GM19324 (cell line): ENCODE results near the gene ANKS1A.

ENCODE experiments used
- ATAC-seq: cut with Tn5 transposase; IDR thresholded peaks from one replicate; pipeline ENCODE4 v1.9.1; 2021; ENCODE audit warnings: mild to moderate bottlenecking, moderate library complexity; ENCODE audit not compliant: unreplicated experiment, low FRiP score

Gene ANKS1A

DNA sequence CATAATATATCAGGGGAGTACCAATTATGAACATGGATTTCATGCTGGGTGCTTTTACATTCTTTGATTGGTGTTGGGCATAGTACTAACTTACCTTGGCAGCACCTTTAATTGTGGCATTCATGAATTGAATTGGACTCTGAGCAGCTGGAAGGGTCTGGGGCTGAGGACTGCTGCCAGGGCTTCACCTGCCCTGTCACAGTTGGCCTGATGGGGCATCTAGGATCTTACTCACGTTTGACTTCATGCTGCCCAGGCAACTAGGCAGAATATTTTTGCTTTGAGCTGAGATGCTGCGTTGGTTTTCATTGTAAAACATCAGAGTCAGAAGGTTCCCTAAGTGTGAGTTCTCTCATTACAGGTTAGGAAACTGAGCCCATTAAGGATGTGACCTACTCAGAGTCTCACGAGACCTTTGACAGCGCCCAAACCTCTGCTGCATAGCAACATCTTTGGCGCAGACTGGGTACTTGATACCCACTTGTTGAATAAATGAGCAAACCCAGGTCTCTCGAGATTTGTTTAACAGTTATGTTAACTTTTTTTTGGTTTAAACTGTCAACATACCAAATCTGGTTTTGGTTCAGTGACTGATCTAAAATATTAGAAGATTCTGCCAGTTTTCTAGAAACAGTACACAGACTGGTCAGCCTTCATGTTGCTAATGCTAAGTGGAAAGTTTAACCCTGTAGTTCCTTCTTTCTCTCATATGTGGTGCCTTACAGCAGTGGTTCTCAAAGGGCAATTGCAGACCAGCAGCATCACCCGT is 147.2 kb downstream of the ANKS1A start:
- no peak for ATAC-seq

DNA sequence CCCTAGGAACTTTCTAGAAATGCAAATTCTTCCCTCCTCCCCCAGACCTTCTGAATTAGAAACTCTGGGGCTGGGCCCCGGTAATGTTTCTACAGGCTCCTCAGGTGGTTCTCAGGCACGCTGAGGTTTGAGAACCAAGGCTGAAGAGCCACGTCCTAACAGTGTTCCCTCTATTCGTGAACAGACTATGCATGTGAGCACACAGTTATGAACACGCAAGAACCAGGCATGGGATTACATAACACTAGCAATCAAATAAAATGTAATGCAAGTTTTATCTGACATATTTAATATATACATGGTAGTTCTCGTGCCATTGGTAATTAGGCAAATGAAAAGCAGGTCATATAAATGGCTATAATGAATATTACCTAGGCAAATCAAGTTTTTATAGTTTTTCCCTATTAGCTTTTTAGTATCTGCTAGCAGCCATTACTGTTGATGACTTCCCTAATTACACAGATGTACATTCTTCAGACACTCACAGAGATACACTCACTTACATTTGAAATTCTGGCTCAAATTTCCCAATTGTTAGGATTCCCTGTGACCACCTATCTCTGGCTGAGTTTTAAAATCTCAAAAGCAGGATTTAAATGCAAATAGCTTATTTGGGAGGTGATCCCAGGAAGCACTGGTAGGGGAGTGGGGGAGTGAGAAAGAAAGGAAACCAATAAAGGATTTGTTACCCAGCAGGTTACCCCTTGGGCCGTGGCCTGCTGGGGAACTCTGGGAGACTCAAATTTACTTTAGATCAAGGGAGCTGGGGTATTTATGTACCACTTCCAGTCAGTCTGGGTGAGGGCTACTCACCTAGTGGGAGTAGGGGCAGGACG is 148.0 kb downstream of the ANKS1A start:
- no peak for ATAC-seq

DNA sequence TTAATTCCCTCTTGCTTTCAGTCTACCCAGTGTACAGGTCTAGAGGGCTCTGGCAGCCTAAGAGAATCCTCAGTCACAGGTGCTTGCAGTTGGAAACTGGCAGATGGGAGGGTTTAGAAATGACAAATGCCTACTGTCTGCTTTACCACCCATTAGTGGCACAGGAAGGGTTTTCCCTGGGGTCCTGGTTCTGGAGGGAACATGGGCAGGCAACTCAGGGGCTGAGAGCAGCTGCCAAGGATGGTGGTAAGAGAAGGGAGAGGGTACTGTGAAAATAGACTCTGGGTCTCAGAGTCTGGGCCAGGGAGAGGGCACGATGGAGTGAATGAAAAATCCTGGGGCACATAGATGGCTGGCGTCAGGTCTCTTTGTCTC is 148.6 kb downstream of the ANKS1A start:
- no peak for ATAC-seq

DNA sequence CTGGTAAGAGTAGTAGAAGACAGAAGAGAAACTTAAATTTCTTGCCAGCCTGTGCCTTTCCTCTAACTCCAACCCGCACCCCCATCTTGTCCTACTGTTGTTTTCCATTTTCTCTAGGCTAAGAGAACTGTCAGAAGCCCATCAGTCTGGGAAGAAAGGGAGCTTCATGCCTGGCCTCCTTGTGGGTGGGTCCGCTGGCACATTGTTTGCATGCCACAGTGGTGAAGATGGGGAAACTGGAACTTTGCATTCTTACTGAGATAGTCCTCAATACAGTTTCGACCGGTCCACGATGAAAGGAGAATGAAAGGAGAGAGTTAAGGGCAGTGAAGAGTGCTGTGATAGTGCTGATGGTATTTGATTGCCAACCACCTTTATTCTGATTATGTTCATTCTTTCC is 149.0 kb downstream of the ANKS1A start:
- ATAC-seq, result no peak

DNA sequence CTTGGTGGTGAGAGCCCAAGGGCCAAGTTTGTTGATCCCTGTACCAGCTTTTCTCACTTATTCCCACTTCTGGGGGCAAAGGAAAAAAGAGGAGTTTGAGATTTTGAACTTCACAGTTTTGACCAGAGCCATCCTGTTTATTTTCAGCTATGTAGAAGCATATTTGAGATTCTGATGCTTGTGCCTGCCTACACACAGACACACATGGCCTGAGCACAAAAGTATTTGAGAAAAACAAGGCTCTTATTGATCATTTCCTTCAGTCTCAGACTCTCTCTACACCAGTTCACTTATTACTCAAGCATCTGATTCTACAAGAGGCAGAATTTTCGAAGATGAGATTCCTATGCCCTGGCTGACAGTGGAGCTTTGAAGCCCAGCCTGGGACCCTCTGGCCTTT is 151.3 kb downstream of the ANKS1A start:
- ATAC-seq, result no peak

DNA sequence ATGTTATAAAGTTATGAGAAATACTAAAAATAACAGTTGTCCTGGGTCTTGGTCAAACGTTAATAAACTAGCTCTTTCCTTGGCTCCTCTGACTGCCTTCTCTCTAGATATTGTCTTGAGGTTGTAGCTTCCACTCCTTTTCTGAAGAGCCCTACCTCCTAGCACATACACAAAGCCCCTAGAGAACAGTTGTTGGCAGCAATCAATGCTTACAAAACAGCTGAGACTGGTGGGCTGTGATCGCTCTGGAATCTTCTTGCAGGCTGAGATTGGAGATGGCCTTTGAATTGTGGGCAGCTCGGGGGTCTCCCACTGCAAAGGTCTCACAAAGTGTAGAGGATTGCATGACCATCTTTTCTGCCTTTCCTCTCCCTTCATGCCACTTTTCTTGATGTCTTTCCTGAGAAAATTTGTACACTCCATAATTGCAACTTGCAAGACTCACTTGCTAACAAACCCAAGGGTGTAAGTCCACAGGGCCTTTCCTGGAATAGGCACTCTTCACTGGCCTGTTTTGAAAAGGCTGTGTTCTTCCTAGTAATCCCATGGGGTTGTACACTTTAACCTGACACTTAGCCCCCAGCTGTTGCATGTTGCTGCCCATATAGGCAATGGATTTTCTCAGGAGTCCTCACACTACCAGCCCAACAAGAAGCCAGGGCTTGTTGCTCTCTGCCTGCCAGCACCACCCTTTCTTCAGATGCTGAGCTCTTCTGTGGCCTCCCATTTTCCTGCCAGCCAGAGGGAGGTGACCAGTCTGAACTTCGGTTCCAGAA is 152.2 kb downstream of the ANKS1A start:
- no peak for ATAC-seq

DNA sequence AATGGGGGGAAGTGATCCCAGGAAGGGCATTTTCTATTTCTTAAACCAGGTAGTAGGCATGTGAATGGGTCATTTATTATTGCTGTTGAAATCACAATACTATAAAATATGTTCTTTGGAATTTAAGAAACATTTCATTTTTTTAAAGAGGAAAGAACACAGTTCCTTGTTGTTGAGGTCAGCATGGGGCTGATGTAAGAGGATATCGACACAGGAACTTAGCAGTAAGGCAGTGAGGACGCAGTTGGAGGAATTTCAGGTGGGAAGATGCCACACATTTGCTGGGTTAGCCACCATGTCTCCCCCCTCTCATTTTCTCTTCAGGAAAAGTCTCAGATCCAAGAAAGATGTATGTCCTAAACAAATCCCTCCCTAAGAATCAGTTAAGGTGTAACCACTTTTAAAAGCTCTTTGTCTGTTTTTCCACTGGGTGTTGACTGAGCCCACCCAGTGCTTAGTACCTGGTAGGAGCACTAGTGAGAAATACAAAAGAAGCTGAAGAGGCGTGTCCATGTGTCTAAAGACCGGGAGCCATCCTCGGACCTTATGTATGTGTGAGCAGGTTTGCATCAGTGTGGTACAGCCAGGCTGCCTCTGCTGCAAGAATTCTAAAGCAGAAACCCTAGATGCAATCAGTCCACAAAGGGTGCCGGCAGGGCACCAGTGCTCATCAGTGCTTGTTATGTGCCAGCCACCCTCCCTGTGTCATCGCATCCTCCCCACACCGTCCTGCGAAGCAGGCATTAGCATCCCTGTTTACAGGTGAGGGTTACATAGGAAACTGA is 153.2 kb downstream of the ANKS1A start:
- ATAC-seq, result no peak

DNA sequence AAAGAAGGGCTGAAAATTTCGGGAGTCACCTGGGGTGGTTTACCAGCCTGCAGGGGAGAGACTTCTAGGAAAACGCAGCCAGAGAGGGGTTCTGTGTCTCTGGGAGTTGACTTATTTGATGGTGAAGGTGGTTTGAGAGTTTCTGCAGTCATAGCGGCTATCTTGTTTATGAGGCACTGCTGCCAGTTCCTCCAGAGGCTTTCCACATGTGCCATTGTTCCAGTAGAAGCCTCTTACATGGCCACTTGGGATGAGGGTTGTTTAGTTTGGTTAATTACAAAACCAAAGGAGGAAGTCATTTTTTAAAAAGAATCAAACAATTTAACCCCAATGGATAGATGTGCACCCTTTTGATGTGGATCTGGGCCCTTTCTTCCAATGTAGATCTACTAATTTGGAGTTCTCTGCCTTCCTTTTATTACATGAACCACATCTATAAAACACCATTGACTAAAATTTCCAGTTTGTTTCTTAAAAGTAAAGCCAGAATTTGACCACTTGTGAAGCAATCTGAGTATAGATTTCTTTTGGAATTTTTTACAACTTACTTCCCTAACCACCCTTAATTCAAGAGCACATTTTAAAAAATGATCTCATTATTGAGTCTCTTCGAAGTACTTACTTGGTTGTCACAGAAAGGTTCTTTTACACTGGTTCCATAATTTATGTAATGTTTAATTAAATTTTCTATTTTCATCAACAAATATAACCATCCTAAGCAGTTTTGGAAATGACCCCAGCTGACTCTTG is 154.5 kb downstream of the ANKS1A start:
- ATAC-seq, result no peak

DNA sequence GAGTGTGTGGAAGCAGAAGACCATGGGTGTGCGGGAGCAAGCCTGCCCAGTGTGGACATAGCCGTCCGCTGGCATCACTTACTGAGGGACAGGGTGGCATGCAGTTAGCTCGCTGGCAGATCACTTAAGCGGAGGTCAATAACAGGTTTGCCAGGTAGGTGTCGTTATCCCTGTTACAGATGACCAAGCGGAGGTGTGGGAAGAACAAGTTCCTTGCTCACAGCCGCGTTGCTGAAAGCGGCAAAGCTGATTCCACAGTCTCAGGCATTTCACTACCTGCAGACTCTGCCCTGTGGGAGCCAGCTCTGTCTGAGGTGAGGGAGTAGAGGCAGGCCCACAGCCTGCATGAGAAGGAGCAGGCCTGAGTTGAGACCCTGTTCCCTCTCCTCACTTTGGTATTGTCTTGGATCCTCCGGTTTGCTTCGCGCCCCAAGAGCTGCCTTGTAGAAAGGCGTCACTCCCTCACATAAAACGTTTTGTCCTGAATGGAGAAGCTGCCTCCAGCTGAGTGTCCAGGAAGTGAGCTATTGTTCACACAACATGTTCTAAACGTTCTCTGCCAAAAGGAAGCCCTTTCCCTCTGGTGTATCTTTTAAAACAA is 155.2 kb downstream of the ANKS1A start:
- no peak for ATAC-seq

DNA sequence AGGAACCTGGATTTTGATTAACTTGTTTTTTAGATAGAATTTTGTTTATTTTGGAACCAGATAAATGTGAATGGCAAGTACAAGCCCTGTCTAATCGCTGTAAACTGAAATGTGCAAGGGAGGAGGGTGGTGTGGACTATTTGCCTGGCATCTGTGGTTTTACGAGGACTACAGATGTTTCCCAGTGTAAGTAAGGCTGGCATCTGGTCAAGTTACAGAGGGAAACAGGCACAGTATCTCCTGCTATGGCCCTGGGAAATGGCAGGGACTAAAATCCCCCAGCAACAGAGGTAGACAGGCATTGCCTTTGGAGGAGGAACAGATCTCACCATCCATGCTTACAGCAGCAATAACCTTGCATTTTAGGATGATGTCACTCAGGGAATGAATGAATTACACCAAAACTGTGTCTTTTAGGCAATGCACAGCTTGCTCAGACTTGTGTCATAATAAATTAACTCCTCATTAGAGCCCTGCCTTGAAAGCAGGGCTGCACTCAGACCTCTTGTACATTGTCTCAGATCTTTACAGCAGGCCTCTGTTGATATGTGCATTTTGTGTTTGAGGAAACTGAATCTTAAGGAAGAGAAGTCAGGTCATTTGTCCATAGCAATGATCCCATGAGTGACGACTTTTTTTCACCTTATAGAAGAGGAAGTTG is 155.8 kb downstream of the ANKS1A start:
- ATAC-seq, result no peak

DNA sequence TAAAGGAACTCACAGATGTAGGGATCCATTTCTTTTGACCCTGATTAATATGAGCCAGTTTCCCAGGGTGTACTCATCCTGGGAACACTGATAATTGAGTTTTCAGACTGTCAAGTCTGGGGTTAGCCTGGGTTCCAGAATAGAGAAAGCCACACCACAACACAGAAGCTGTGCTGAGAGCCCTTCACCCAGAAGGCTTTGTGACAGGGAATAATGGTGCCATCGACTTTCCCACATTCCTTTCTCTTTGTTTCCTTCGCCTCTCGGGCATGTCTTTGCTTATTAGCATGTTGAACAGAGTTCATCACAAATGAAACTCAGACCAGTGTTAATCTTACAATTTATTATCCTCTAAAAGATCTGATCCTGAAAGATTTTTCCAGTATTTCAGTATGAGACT is 157.0 kb downstream of the ANKS1A start:
- no peak for ATAC-seq

DNA sequence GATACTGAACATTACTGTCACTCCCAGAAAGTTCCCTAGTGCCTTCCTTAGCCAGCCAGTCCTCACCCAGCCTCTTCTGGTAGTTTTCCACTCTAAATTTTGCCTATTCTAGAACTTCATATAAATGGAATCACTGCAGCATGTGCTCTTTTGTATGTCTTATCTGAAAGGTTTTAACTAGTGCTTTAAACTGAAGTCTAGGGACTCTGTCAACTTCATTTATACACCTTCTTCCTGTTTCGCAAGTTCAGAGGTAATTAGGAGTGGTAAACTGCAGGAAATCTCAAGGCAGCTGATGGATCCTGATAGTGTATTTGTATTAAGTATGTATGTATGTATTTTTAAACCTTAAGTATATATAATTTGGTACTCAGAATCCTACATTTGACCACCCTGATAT is 157.8 kb downstream of the ANKS1A start:
- no peak for ATAC-seq

DNA sequence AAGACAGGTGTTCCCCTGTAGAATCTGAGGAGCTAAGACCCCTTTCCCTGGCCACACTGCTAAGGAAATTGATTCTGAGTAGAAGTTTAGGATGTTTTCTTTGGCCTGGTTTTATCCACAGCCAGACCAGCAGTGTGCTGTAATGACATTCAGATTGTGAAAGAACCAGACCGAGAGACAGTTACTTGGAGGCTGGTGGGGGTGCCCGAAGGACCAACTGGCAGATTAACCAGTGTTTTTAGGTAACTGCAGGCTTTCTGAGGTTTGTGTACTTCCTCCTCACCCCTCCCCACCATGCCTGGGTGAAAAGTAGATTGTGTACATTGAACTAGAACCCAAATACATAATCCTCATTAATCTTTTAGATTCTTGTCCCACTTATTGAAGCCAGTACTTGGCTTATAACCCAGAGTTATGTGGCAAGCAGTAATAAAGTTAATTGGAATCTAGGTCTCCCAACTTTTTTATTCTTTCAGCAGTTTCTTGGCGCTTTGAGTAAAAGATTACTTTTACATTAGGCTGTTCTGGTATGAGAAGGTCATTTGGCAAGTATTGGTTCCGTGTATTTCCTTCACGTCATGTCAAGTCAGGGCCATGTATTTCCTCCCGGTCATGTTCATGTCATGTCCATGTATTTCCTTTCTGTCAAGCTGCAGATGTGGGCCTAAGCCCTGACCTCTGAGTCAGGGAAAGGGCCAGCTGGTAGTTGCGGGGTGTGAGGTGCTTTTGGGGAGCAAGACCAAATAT is 158.4 kb downstream of the ANKS1A start:
- ATAC-seq, result no peak

DNA sequence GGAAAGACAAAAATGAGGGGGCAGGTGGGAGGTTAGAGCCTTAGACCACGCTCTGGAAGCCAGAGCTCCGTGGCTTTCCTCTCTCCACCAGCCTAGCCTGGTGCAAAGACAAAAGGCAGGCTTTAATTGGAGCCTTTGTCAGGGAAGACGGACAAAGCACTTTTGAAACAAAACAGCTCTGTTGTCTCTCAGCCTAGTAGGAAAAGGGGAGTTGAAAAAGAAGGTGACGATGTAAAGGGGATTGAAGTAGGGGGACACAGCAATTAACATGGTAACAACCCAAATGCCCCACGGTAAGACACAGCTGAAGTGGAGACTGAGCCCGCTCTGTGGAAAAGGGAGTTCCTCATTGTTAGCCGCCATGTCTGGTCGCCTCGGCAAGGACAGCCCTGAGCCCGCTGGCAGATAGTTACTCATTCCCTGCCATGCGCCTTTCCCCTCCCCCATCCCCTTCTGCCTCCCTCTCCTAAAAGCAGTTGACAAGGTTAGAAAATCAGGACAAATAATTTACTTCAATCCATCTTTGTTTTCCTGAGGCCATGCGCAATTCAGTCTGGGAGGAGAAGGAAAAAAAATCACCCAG is 159.1 kb downstream of the ANKS1A start:
- no peak for ATAC-seq

DNA sequence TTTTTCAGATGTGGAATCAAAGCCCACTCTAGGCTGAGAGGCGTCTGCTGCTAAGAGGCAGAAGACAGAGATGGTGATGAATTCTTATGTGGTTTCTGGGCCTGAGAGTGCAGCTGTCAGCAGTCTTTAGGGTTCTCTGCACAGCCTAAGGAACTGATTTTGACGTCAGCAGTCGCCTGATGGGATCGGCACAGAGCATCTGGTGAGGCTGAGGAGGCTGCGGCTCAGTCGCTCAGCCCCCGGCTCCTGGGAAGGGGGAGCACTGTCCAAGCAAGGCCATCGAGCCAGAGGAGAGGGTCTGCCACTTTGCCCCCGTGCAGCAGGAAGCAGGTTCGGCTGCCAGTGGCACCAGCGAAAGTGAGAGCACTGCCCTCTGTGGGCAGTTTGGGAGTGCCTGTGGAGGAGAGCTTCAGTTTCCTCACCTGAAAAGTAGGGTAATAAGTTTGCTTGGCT is 159.6 kb downstream of the ANKS1A start:
- ATAC-seq, result no peak

DNA sequence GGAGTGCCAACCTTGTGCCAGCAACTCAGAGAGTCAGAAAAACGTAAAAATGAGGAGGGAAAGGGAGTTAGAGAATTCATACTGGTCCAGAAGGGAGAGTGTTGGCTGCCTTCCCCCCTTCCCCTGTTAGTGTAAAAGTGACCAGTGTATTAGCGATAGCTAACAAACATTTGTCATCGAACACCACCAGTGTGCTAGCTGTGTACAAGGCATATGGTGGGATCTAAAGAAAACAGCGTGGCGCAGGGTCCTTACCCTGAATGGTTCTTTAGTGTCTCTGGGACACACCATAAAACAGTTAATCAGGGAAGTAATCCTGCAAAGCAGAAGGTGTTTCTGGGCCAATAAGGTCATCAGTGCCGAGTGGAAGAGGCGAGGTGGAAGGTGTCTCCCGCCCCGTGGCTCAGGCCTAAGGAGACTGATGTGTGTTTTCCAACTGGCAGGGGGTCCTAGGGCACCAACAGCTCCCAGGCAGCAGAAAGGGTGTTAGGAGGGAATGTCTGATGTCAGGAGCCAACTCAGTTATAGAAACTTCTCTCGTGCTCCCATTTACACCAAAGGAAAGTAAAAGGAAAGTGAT is 160.2 kb downstream of the ANKS1A start:
- no peak for ATAC-seq
